Adrenal gland (tissue), 5 donors: ENCODE results near the gene TRMT61A.

ENCODE experiments used
- POLR2A ChIP-seq, 2 donors: fragments of 450-650 bp; IDR thresholded peaks; one replicate each; pipeline ENCODE4 v1.6.1; 2017; ENCODE audit warnings: antibody characterized with exemption in 2 of 2, mild to moderate bottlenecking in 2 of 2, moderate library complexity in 1 of 2
- TF ChIP-seq, protein P1 (sequence below), 6 experiments: fragments of 450-650 bp in 4 of 6; fragments of 200-600 bp in 2 of 6; sonication (generic) in 1 of 6; IDR thresholded peaks; 1 replicate in 5 of 6; 2 replicates in 1 of 6; pipeline versions ENCODE4 v1.5.1 to v1.8.0; 2016 to 2021; ENCODE audit warnings: antibody characterized with exemption in 6 of 6, mild to moderate bottlenecking in 2 of 6, moderate library complexity in 1 of 6
- donor health status: DM: no; HTN: no; CAD: no.

DNA sequence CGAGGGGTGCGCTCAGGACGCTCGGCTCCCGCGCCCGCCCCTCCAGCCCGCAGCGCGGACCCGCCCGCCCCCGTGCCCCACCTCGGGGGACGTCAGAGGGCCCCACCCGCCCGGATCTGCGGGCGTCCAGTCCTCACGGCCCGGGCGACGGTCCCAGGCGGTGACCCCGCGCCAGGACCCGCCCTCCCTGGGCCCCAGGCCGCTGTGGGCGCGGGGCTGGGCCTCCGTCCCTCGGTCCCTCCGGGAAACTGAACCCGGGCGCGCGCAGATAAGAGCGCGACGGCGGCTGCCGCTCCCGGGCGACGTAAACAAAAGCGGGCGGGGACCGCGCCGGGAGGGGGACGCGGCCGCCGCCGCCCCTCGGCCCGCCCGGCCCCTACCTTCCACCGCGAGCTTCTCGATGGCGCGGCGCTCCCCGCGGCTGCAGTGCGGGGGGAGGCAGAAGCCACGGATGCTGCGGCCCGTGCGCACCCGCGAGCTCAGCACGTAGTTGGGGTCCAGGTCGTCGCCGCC, 7.5 kb upstream of the TRMT61A start:
- TF ChIP-seq, protein P1, sequence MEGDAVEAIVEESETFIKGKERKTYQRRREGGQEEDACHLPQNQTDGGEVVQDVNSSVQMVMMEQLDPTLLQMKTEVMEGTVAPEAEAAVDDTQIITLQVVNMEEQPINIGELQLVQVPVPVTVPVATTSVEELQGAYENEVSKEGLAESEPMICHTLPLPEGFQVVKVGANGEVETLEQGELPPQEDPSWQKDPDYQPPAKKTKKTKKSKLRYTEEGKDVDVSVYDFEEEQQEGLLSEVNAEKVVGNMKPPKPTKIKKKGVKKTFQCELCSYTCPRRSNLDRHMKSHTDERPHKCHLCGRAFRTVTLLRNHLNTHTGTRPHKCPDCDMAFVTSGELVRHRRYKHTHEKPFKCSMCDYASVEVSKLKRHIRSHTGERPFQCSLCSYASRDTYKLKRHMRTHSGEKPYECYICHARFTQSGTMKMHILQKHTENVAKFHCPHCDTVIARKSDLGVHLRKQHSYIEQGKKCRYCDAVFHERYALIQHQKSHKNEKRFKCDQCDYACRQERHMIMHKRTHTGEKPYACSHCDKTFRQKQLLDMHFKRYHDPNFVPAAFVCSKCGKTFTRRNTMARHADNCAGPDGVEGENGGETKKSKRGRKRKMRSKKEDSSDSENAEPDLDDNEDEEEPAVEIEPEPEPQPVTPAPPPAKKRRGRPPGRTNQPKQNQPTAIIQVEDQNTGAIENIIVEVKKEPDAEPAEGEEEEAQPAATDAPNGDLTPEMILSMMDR (IDR thresholded peaks at IDR 0.05): no peak
- no peak for TF ChIP-seq POLR2A (IDR thresholded peaks at IDR 0.05)
